K562 (cell line): ENCODE measurements around the gene ORAI3. TPM values are rescaled to one million over a fixed set of nuclear protein-coding genes. Genes with fewer than 3 reads are reported as not detected.

ENCODE experiments used
- ATAC-seq: fragments of 200-7000 bp; cut with Tn5 transposase; 3 replicates; pipeline ENCODE4 v1.9.1; 2020; ENCODE audit warnings: moderate library complexity
- BruUV-seq: library from RNA; stranded (reverse); fragments of 400-500 nt; replicated peaks from 2 replicates; lab custom pipeline; 2021; lab: Mats Ljungman, UMichigan
- CTCF ChIA-PET: fragments of 300-600 bp; formaldehyde crosslinking; extraction: SDS; loops from one replicate; lab custom pipeline; 2021; ENCODE audit warnings: low intra/inter-chr PET ratio; lab: Yijun Ruan, JAX
- POLR2A ChIA-PET: fragments of 300-600, 350-650 bp; sonication (Branson Sonifier 250); formaldehyde crosslinking; extraction: SDS; loops from one replicate; lab custom pipeline; 2021; ENCODE audit warnings: antibody characterized with exemption, inconsistent platforms; lab: Yijun Ruan, JAX
- DNase-seq, 4 experiments: peaks; one replicate each; pipeline versions ENCODE4 v3.0.0 to v3.0.0-alpha.2; 2011 to 2018; ENCODE audit warnings: low spot score in 3 of 4, mixed read lengths in 3 of 4; ENCODE audit errors: extremely low read depth in 1 of 4
- FAIRE-seq: peaks from 2 replicates; lab custom pipeline; 2011; peaks lifted over from hg19 to GRCh38; lab: Jason Lieb, UNC
- H2AFZ ChIP-seq: 2 replicates; pipeline ENCODE4 v1.6.0; 2011; ENCODE audit warnings: low read depth, low read length, control low read depth, inconsistent platforms
- H3K27ac ChIP-seq: fragments of 200-600 bp; 3 replicates; pipeline ENCODE4 v1.8.0; 2011; ENCODE audit warnings: low read depth, mild to moderate bottlenecking, control low read depth, inconsistent platforms, low read length, moderate library complexity, mixed read lengths; ENCODE audit errors: extremely low read depth
- H3K27me3 ChIP-seq, 2 experiments: fragments of 300-600 bp in 1 of 2; 2 replicates in 1 of 2; 3 replicates in 1 of 2; pipeline versions ENCODE4 v1.6.0 to v1.8.0; 2011; ENCODE audit warnings: inconsistent platforms in 2 of 2, low read length in 2 of 2, mild to moderate bottlenecking in 1 of 2, mixed read lengths in 1 of 2, moderate library complexity in 1 of 2; ENCODE audit not compliant: control insufficient read depth in 2 of 2, insufficient read depth in 2 of 2
- H3K36me3 ChIP-seq: fragments of 300-600 bp; 3 replicates; pipeline ENCODE4 v1.8.0; 2011; ENCODE audit warnings: mild to moderate bottlenecking, low read length, inconsistent platforms; ENCODE audit not compliant: control insufficient read depth, insufficient read depth
- H3K4me1 ChIP-seq, 2 experiments: fragments of 200-600 bp in 1 of 2; replicated peaks in 1 of 2; 2 replicates in 1 of 2; 3 replicates in 1 of 2; pipeline versions ENCODE4 v1.5.1 to v1.8.0; 2011; ENCODE audit warnings: inconsistent platforms in 2 of 2, low read length in 2 of 2, mild to moderate bottlenecking in 1 of 2, mixed read lengths in 1 of 2, moderate library complexity in 1 of 2; ENCODE audit not compliant: control insufficient read depth in 2 of 2, insufficient read depth in 2 of 2
- H3K4me2 ChIP-seq: 2 replicates; pipeline ENCODE4 v1.6.1; 2011; ENCODE audit warnings: low read length, control low read depth, inconsistent platforms, mixed read lengths; ENCODE audit not compliant: insufficient read depth
- H3K4me3 ChIP-seq: fragments of 200-600 bp; sonication (generic), shearing (Covaris generic); 2 replicates; pipeline ENCODE4 v1.5.1; 2016; ENCODE audit warnings: control low read depth, inconsistent platforms
- H3K79me2 ChIP-seq: fragments of 200-600 bp; 3 replicates; pipeline ENCODE4 v1.8.0; 2011; ENCODE audit warnings: low read length, inconsistent platforms; ENCODE audit not compliant: control insufficient read depth, insufficient read depth
- H3K9ac ChIP-seq, 2 experiments: 2 replicates each; pipeline versions ENCODE4 v1.6.0 to v1.6.1; 2011; ENCODE audit warnings: low read depth in 2 of 2, low read length in 2 of 2, control low read depth in 1 of 2, inconsistent platforms in 1 of 2, mild to moderate bottlenecking in 1 of 2, mixed read lengths in 1 of 2; ENCODE audit not compliant: insufficient read depth in 1 of 2
- H3K9me1 ChIP-seq: one replicate; pipeline ENCODE4 v1.6.0; 2011; ENCODE audit warnings: inconsistent platforms, mild to moderate bottlenecking, low read length, moderate library complexity; ENCODE audit not compliant: control insufficient read depth, insufficient read depth
- H3K9me3 ChIP-seq: replicated peaks from 2 replicates; pipeline ENCODE4 v1.5.1; 2011; ENCODE audit warnings: low read depth, low read length, inconsistent platforms; ENCODE audit not compliant: control insufficient read depth, insufficient read depth
- H4K20me1 ChIP-seq: replicated peaks from 2 replicates; pipeline ENCODE4 v1.6.1; 2011; ENCODE audit warnings: low read length, inconsistent platforms, mixed read lengths; ENCODE audit not compliant: control insufficient read depth, insufficient read depth
- BRCA1 ChIP-seq, 2 experiments: fragments of 450-650 bp in 1 of 2; sonication (generic) in 1 of 2; formaldehyde crosslinking in 1 of 2; IDR thresholded peaks; 2 replicates each; pipeline versions ENCODE4 v1.5.0 to v1.6.1; 2017 to 2020; ENCODE audit warnings: mild to moderate bottlenecking in 1 of 2, missing genetic modification reagents in 1 of 2
- FOS ChIP-seq: IDR thresholded peaks from 3 replicates; pipeline ENCODE4 v1.6.1; 2011; ENCODE audit not compliant: insufficient read length; ENCODE audit errors: extremely low read depth
- NFE2L1 ChIP-seq: fragments of 450-650 bp; IDR thresholded peaks from 2 replicates; pipeline ENCODE4 v1.6.1; 2016; ENCODE audit warnings: missing genetic modification characterization, low read depth, mild to moderate bottlenecking, missing compliant biosample characterization, moderate library complexity, borderline replicate concordance
- PHF21A ChIP-seq: fragments of 450-650 bp; IDR thresholded peaks from 2 replicates; pipeline ENCODE4 v1.6.1; 2017; ENCODE audit warnings: low read depth, borderline replicate concordance
- WGBS: fragments of 100-300 bp; shearing (Covaris generic); methylation state at CpG from one replicate; pipeline ENCODE4 v1.1.6; 2016; ENCODE audit warnings: low coverage, mixed read lengths; ENCODE audit not compliant: insufficient coverage; ENCODE audit errors: missing lambda C conversion rate; 5-methylcytosine and 5-hydroxymethylcytosine counted together
- in situ Hi-C: fragments of 300-500 bp; cut with MboI; formaldehyde crosslinking; loops from 4 replicates; pipeline ENCODE4 v1.15.0; 2018; ENCODE audit warnings: inconsistent platforms, mixed read lengths
- intact Hi-C: fragments of 100-400 bp; cut with micrococcal nuclease; formaldehyde crosslinking; loops from 2 replicates; pipeline ENCODE4 v1.14.2; 2022
- polyA plus RNA-seq, 8 experiments: library from polyadenylated mRNA; depleted of rRNA in 4 of 8; stranded (reverse) in 5 of 8; unstranded in 3 of 8; fragments of >200 nt; fragmentation: Nextera tagmentation in 2 of 8; fragmentation: Illumina TruSeq in 1 of 8; extraction: Ambion mirVana in 2 of 8; extraction: Trizol in 1 of 8; gene quantifications; 2 replicates each; pipeline versions ENCODE4 v1.2.1 to v1.2.3, GENCODE V29; 2011 to 2014; ENCODE audit warnings: inconsistent platforms in 1 of 8, missing spikeins in 1 of 8
- total RNA-seq, 7 experiments: library from RNA; depleted of rRNA in 6 of 7; stranded (reverse); fragments of >200 nt in 6 of 7; fragmentation: Illumina TruSeq in 2 of 7; extraction: Trizol in 2 of 7; gene quantifications; 2 replicates each; pipeline versions ENCODE4 v1.2.1 to v1.2.3, GENCODE V29; 2011 to 2021; ENCODE audit warnings: low replicate concordance in 1 of 7

Gene ORAI3
- total and polyA plus RNA-seq, 9 of the 15 experiments (the other 6 are each of a cell fraction or from before 2014, with no cell fraction given) = 4.9 to 23.3 (median 14.1) TPM

DNA sequence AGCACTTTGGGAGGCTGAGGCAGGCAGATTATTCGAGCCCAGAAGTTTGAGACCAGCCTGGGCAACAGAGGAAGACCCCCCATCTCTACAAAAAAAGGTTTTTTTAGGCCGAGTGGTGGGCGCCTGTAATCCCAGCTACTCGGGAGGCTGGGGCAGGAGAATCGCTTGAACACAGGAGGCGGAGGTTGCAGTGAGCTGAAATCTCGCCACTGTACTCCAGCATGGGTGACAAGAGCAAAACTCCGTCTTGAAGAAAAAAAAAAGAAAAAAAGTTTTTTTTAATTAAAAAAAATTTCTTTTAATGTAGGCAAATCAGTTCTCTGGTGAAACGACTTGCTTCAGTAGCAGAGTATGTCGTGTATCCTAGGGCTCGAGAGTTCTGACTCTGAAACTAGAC is 47.1 kb downstream of the ORAI3 start:
- no peaks in the 10 kb centered on the region for H4K20me1 ChIP-seq
- FAIRE-seq (no peak), DNase-seq (no peak), ATAC-seq (no peak)
- in situ Hi-C loops (loop anchor here (10.0 to 25.0 kb wide), 2 partner anchors 319 to 441 kb away; partner anchors contain the start of genes COX6A2 and ZNF843), intact Hi-C loops (no loop called here)
- H3K36me3 ChIP-seq = no peaks in the 10 kb centered on the region
- H3K79me2 ChIP-seq = peaks cover 3% of the 10 kb centered on the region; the same call in 2 of the 3 replicates
- no peaks in the 10 kb centered on the region for H3K9me1 ChIP-seq
- H3K27ac ChIP-seq = peak overlapping the region; percentile 91
- POLR2A ChIA-PET = interaction anchor here (1.6 kb wide), 1 partner anchor 78 kb away, joined by 7 read pairs; the partner anchor contains the start of genes ZNF646 and ZNF668
- CTCF ChIA-PET = interaction anchor here (0.6 kb wide), 1 partner anchor 168 kb away, joined by 3 read pairs; no protein-coding TSS in a partner anchor
- peak overlapping the region; percentile 81 to 91; a peak in 2 of 4 replicates for H3K9ac ChIP-seq
- BruUV-seq = no TSS peak
- no peak overlapping the region for H3K4me3 ChIP-seq
- no peaks in the 10 kb centered on the region for H3K27me3 ChIP-seq
- TF ChIP-seq FOS (no peak), PHF21A (no peak), NFE2L1 (tag) (no peak), BRCA1 (IDR thresholded peaks at IDR 0.05) (no peak), BRCA1 (CRISPR knock-in tag; IDR thresholded peaks at IDR 0.05) (no peak)
- 65% methylated on average over 11 of the region's 11 CpGs for WGBS
- no peaks in the 10 kb centered on the region for H3K9me3 ChIP-seq
- H3K4me2 ChIP-seq = peak overlapping the region; percentile 99
- H2AFZ ChIP-seq = peak overlapping the region; percentile 97
- peaks cover 43 to 44% of the 10 kb centered on the region in 2 experiments for H3K4me1 ChIP-seq
